ENCODE data around the gene RGMA. TPM values are rescaled to one million over a fixed set of nuclear protein-coding genes. Genes with fewer than 3 reads are reported as not detected.

Gene RGMA
- total RNA-seq, 1 experiment from 2014 or later: 41.4 TPM

DNA sequence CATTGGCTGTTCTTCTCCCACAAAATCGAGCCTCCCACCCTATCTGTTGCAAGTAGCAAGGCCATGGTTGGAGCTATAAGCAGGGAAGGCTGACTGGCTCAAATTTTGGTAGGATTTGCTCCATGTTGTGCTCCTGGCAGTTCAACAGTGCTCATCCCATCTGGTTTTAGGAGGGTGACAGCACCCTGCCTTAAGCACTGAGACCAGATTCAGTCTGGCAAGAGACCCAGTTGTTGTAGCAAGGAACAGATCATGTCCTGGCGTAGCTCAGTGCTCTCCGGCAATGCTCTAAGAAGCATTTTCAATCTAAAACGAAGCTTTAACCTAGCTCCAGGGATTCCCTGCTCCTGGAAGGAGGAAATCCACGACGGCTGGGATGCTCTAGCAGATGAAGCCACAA is 91.2 kb downstream of the RGMA start:
- no peak overlapping the region for H4K8ac ChIP-seq (replicated peaks; ENCODE audit: insufficient read length, low read depth, low read length)
- no peaks in the 10 kb centered on the region for H3K27me3 Mint-ChIP-seq (ENCODE audit: low read depth)
- H3K18ac ChIP-seq (ENCODE audit: insufficient read length, low read depth, low read length): no peak overlapping the region
- no CpG with 5 or more reads among the region's 6 CpGs for WGBS (ENCODE audit: extremely low coverage, insufficient read length, low lambda C conversion rate)
- H2AK5ac ChIP-seq (ENCODE audit: insufficient read length, low read length): no peak overlapping the region
- no peak overlapping the region for H3K56ac ChIP-seq (ENCODE audit: insufficient read length, low read depth, low read length)
- H3K36me3 Mint-ChIP-seq (ENCODE audit: insufficient read depth in 1 of 3, low read depth in 3 of 3): peaks cover 63 to 88% (median 87%) of the 10 kb centered on the region in 3 experiments
- no peaks in the 10 kb centered on the region for H3K23me2 ChIP-seq (ENCODE audit: insufficient read length, low read depth, low read length, poor library complexity, severe bottlenecking)
- no peak overlapping the region for H3K14ac ChIP-seq (ENCODE audit: insufficient read depth, low read length)
- H2BK5ac ChIP-seq (ENCODE audit: insufficient read length, low read length): no peak overlapping the region
- H2BK120ac ChIP-seq (ENCODE audit: low read depth, low read length, poor library complexity, severe bottlenecking): no peak overlapping the region
- H3K27ac ChIP-seq (ENCODE audit: insufficient read length, low read depth, low read length): no peak overlapping the region
- no peak overlapping the region for H3K23ac ChIP-seq (ENCODE audit: insufficient read length, low read depth, low read length)
- H3K4me1 Mint-ChIP-seq: no peaks in the 10 kb centered on the region
- H2BK12ac ChIP-seq (ENCODE audit: insufficient read length, low read depth, low read length): no peak overlapping the region
- H3K9me3 ChIP-seq (ENCODE audit: control insufficient read depth, low read depth, low read length): no peaks in the 10 kb centered on the region
- no peaks in the 10 kb centered on the region for H3K4me1 ChIP-seq (ENCODE audit: insufficient read depth, low read length)
- no peak for DNase-seq
- H3K4me3 Mint-ChIP-seq: no peak overlapping the region
- no peak overlapping the region for H3K4ac ChIP-seq (ENCODE audit: low read depth, low read length)
- no peak overlapping the region for H3T11ph ChIP-seq (ENCODE audit: low read length)
- no peak overlapping the region; a peak in 3 of 7 replicates for H3K27ac Mint-ChIP-seq
- no peaks in the 10 kb centered on the region for H4K20me1 ChIP-seq (ENCODE audit: control insufficient read depth, insufficient read depth, insufficient read length)
- H4K91ac ChIP-seq (ENCODE audit: insufficient read length, low read depth, low read length): no peak overlapping the region
- TF ChIP-seq, protein P1, sequence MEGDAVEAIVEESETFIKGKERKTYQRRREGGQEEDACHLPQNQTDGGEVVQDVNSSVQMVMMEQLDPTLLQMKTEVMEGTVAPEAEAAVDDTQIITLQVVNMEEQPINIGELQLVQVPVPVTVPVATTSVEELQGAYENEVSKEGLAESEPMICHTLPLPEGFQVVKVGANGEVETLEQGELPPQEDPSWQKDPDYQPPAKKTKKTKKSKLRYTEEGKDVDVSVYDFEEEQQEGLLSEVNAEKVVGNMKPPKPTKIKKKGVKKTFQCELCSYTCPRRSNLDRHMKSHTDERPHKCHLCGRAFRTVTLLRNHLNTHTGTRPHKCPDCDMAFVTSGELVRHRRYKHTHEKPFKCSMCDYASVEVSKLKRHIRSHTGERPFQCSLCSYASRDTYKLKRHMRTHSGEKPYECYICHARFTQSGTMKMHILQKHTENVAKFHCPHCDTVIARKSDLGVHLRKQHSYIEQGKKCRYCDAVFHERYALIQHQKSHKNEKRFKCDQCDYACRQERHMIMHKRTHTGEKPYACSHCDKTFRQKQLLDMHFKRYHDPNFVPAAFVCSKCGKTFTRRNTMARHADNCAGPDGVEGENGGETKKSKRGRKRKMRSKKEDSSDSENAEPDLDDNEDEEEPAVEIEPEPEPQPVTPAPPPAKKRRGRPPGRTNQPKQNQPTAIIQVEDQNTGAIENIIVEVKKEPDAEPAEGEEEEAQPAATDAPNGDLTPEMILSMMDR (conservative IDR thresholded peaks at IDR 0.05): no peak
- no peaks in the 10 kb centered on the region for H3K79me2 ChIP-seq (ENCODE audit: insufficient read depth, low read length)
- no peak overlapping the region for H2BK20ac ChIP-seq (ENCODE audit: low read depth, low read length, poor library complexity, severe bottlenecking)
- no peaks in the 10 kb centered on the region for H3K9me3 Mint-ChIP-seq
- no peak overlapping the region for H2BK15ac ChIP-seq (ENCODE audit: low read depth, low read length)
- no peaks in the 10 kb centered on the region for H3K79me1 ChIP-seq (ENCODE audit: insufficient read depth, low read depth, low read length, poor library complexity, severe bottlenecking)
- H3K9ac ChIP-seq (ENCODE audit: extremely low read depth, insufficient read length, low read length): no peak overlapping the region
- H3K4me2 ChIP-seq (ENCODE audit: insufficient read depth, insufficient read length, low read length): no peak overlapping the region
- H3K27me3 ChIP-seq (ENCODE audit: insufficient read depth, low read length): no peaks in the 10 kb centered on the region
- no peak overlapping the region for H2AFZ ChIP-seq (ENCODE audit: low read length)
- no peak overlapping the region for H4K5ac ChIP-seq (ENCODE audit: insufficient read length, low read depth, low read length)

All from H9 (cell line).